ENCODE measurements around the gene TAF6.

The TAF6 gene

DNA sequence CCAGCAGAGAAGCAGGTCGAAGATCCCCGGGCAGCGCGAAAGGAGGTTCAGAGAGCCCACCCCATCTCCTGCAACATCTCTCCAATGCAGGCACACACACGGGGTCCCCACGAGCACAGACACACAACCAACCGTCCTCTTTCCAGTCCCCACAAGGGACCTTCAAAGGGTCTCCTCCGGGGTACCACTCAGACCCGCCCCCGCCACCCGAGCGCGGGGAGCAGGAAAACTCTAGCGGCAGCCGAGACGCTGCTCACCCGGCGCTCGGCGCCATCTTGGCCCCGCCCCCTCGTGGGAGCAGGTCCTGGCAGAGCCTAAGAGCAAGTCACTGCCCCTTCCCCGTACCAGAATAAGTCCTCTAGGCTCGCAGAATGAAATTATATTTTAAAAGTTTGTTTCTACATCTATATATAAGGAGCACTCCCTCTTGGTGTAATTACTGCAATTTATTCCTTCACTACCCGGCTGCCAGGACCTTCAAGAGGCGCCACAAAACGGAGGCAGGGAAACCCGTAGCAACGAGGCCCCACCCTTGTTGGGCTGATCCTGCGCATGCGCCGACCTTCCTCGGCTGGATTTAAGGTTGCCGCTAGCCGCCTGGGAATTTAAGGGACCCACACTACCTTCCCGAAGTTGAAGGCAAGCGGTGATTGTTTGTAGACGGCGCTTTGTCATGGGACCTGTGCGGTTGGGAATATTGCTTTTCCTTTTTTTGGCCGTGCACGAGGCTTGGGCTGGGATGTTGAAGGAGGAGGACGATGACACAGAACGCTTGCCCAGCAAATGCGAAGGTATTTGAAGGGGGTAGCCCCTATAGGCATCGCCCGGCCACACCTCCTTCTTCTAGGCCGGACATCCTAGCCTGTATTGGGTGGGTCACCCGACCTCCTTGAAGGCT lies at the start of gene TAF6, which contains the start of gene CNPY4:
Gene TAF6 (minus strand): TSS at position 287 of the 898 bp plus-strand sequence. CDS start 5,149 bp downstream, outside the sequence.
Gene CNPY4 (plus strand): TSS at position 563 of the 898 bp plus-strand sequence. CDS start 111 bp downstream, at position 674.
- in situ Hi-C loops (cut with HindIII; ENCODE audit: low pct_ligation_motif_present, low pct_unique_long_range_greater_than_20kb, low sequenced_read_pairs) = no loop called here
- peak; percentile 97 for DNase-seq

DNA sequence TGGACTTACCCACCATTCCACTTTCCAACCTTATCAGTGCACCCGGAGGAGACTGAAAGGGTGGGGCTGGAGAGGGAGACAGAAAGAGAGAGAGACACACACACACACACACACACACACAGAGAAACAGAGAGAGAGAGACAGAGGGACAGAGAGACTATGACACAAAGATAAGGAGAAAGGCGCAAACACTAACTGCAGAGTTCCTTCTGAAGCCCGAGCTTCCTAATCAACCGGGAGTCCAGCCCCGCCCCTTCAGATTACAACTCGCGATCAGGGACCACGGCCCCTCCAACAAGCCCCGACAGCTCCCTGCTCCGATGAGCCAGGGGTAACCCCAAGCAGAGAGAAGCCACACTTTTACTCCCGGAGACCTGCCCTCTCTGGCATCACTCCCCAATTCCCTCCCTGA lies 48.8 kb upstream of the TAF6 start:
- in situ Hi-C loops (cut with HindIII; ENCODE audit: low pct_ligation_motif_present, low pct_unique_long_range_greater_than_20kb, low sequenced_read_pairs) = no loop called here
- no peak for DNase-seq

DNA sequence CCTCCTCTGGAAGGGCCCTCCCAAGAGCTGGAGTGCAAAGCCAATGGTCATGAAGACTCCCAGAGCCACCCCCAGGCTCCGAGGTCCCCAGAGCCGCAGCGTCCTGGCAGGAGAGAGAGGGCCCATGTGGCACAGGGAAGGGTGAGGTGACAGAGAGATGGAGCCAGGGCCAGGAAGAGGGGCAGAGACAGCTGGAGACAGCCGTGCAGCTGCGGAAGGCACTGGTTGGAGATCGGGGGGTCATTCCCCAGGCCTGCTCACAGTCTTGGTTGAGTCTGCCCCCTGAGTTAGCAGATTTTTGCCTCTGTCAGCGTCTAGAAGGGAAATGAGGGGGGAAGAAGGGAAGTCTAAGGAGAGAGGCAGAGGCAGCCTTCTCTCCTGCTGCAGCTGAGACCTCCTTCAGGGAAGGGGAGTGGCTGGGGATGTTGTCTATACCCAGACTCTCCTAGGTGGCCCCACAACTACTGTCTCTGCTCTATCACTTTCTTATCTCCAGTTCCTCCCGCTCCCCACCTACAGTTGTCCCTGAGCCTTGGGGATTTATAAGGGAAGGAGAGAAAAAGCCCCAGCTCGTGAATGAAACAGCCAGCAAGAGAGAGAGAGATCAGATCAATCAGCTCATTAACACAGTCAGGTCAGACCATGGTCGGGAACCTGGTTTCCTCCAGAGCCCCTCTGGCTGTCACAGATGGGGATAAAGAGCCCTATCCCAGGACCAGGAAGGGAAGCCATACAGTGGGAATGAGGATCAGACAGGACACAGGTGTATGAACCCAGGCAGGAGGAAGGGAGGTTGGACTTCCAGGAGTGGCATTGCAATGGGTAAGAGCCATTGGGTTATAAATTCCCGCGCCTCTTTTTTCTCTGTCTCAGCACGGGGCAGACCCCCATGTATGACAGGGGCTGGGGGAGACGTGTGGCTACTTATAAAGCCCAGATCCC lies 48.1 kb upstream of the TAF6 start:
- no peak for DNase-seq
- in situ Hi-C loops (cut with HindIII; ENCODE audit: low pct_ligation_motif_present, low pct_unique_long_range_greater_than_20kb, low sequenced_read_pairs) = no loop called here

DNA sequence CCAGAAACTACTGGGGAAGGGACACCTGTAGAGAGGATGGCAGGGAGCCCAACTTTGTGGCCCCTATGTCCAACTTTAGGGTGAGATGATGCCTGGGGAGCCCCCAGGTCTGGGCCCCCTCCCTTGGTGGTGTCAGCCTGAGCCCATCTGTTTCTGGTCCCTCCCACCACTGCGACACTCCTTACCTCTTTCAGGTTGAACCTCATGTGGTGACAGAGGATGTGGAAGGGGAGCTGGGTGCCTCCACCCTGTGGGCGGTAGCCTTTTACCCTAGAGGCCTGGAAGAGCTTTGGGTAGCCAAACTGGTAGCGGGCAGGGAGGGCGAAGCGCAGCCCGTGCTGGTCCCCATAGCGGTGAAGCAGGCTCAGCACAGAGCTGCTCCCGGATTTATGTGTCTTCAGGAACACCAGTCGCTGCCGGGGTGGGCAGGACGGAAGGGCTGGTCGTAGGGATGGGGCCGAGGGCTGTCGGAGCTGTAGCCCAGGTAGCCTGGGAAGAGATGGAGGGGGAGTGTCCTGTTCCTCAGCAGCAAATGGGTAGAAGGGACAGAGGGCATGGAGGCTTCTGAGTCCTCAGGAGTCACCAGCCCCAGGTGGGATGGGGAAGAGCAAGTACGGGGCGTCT lies 47.3 kb upstream of the TAF6 start:
- in situ Hi-C loops (cut with HindIII; ENCODE audit: low pct_ligation_motif_present, low pct_unique_long_range_greater_than_20kb, low sequenced_read_pairs) = no loop called here

DNA sequence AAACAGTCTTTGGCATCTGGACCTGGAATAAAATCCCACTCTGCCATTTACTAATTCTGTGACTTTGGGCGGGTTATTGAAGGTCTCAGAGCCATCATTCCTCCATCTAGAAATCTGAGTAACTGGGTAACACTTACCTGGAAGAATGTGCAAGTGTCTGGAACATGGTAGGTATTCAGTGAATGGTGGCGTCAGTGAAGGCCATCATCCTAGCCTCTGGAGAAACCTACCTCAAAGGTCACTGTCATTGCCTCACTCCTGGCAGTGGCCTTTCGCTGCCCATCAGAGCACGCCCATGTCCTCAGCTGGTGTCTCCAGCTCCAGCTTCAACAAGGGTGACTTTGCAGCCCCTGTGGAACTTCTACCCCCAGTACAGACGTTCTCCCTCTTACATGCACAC lies 44.7 kb upstream of the TAF6 start:
- no peak for DNase-seq
- in situ Hi-C loops (cut with HindIII; ENCODE audit: low pct_ligation_motif_present, low pct_unique_long_range_greater_than_20kb, low sequenced_read_pairs) = no loop called here

More for the DNA sequence above, 47.3 kb upstream of the TAF6 start:
- DNase-seq = no peak

DNA sequence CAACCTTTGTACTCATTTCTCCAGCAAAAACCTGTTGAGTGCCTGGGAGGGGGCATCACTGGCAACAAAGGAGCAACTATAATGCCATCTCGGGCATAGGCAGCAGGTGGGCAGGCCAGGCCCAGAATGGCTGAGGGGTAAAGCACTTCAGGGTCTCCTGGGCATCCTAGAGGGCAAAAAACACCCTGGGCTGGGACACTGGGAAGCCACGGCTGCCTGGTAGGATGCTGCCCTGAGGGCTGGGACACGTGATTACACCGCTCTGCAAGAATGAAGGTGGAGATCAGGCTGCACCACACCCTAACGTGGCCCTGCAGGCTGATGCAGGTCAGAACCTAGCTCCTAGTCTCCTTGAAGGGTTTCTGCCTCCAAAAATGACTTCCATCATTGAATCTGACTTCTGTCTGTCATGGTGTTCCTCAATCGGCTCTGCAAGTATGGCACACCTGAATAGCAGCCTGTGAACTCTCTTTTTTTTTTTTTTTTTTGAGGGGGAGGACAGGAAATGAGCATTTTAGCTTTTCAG lies 43.9 kb upstream of the TAF6 start:
- in situ Hi-C loops (cut with HindIII; ENCODE audit: low pct_ligation_motif_present, low pct_unique_long_range_greater_than_20kb, low sequenced_read_pairs) = no loop called here
- no peak for DNase-seq

DNA sequence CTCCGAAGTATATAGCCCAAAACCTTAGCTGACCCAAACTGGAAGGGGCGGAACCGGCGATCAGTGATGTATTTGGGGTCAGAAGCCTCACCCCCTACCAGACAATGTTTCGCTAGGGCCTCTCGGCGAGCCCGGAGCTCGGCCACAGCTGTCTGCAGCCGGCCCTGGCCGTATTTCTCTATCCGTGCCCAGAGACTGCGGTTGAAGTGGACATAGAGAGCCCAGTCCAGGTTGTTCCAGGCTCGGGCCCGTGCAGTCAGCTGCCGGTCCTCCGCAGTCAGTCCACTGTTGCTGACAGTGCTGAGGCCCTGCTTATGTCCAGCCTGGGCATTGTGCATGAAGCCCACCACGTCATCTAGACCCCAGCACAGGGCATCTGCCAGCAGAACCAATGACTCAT lies 40.9 kb upstream of the TAF6 start:
- DNase-seq = no peak
- in situ Hi-C loops (cut with HindIII; ENCODE audit: low pct_ligation_motif_present, low pct_unique_long_range_greater_than_20kb, low sequenced_read_pairs) = no loop called here

DNA sequence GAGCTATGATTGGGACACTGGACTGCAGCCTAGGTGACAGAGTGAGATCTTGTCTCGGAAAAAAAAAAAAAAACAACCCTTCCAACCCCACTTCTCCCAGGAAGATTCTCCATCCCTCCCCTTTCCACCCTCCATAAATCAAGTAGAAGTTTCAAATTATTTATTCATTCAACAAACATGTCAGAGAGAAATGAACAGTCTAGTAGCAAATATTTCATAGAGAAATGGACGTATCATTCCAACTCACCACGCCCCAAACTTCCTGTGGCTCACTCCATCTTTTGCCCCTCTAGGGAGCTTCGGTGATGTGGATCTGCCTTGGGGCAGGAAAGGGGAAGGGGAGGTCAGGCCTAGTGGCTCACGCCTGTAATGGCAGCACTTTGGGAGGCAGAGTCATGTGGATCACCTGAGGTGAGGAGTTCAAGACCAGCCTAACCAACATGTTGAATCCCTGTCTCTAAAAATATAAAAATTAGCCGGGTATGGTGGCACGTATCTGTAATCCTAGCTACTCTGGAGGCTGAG lies 40.0 kb upstream of the TAF6 start:
- no peak for DNase-seq
- in situ Hi-C loops (cut with HindIII; ENCODE audit: low pct_ligation_motif_present, low pct_unique_long_range_greater_than_20kb, low sequenced_read_pairs) = no loop called here

DNA sequence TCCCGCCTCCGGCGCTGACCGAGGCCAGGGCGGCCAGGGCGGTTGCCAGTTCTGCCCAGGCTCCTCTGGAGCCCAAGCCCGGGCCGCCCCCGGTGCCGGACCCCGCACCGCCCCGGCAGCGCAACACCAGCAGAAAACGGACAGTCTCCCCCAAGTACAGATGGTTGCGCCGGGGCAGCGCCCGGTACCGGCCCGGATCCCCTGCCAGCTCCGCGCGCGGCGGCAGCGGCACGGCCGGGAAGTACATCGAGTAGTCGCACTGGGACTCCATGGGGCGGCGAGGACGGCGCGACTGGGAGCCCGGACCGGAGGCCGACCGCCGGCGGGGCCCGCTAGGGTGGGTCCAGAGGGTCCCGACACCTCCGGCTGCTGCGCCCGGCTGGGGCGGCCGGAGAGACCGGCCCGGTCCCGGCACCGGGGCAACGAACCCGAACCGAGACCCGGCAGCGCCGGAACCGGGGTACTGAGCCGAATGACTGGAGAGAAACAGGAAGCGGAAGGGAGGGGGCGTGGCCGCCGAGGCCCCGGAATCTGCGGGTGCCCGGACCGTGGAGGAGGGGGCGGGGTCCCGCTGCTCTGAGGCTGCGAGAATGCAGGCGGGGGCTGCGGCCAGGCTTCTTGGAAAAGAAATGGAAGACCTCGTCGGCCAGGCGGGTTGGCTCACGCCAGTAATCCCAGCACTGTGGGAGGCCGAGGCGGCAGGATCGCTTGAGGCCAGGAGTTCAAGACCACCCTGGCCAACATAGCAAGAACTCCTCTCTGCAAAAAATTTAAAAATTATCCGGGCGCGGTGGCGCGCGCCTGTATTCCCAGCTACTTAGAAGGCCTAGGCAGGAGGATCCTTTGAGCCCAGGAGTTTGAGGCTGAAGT lies 39.3 kb upstream of the TAF6 start, which contains the start of gene TRAPPC14:
Gene TRAPPC14 (minus strand): TSS at position 495 of the 870 bp plus-strand sequence. CDS start 224 bp downstream, at position 271.
- in situ Hi-C loops (cut with HindIII; ENCODE audit: low pct_ligation_motif_present, low pct_unique_long_range_greater_than_20kb, low sequenced_read_pairs) = no loop called here
- DNase-seq = peak; percentile 93

DNA sequence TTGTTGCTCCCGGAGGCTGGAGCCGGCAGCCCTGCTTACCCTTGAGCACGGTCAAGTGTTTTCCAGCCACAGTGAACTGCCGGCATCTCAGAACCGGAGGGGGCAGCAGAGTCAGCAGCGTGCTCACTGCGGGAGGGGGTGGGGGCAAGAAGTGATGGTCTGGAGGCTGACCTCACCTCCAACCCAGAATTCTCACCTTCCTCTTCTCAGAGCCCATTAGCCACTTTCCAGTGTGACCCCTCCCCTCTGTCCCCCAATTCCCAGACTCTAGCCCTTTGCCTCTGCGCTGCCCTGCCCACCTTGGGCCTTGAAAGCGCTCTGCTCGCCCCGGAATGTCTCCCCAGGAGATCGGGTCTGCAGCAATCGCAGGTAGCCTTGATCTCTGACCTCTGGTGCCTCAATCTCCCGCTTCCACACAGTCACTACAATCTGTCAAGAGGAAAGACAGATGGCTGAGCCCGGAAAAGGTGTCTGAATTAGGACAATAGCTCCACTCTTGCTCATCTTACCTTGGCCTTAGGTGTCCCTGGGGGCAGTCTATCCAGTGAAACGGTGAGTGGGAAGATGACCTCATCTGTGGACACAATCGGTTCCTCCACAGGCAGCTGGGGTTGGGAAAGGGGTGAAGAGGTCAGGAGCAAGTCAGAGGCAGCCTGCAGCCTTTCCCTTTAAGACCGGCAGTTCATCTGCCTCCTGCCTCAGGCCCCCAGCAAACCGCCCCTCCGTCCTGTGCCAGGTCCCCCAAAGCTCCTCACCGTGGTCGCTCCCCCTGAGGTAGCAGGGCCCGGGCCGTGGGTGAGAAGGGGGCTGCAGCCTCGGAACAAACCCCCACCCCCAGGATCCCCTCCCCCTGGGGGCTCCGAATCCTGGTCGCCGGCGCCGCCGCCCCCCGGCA lies 38.4 kb upstream of the TAF6 start:
- peak; percentile 56 for DNase-seq
- in situ Hi-C loops (cut with HindIII; ENCODE audit: low pct_ligation_motif_present, low pct_unique_long_range_greater_than_20kb, low sequenced_read_pairs) = no loop called here

DNA sequence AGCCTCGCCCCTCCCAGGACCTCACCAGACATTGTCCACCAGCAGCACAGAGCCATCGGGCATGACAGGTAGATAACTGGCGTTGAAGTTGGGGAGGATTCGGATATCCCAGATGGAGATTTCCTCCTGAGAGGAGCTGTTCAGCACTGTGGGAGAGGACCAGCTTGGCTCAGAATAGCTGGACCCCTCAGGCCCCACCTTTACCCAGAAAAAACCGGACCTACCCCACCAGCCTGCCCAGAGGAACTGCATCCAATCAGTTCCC lies 37.8 kb upstream of the TAF6 start:
- in situ Hi-C loops (cut with HindIII; ENCODE audit: low pct_ligation_motif_present, low pct_unique_long_range_greater_than_20kb, low sequenced_read_pairs) = no loop called here
- DNase-seq = no peak

DNA sequence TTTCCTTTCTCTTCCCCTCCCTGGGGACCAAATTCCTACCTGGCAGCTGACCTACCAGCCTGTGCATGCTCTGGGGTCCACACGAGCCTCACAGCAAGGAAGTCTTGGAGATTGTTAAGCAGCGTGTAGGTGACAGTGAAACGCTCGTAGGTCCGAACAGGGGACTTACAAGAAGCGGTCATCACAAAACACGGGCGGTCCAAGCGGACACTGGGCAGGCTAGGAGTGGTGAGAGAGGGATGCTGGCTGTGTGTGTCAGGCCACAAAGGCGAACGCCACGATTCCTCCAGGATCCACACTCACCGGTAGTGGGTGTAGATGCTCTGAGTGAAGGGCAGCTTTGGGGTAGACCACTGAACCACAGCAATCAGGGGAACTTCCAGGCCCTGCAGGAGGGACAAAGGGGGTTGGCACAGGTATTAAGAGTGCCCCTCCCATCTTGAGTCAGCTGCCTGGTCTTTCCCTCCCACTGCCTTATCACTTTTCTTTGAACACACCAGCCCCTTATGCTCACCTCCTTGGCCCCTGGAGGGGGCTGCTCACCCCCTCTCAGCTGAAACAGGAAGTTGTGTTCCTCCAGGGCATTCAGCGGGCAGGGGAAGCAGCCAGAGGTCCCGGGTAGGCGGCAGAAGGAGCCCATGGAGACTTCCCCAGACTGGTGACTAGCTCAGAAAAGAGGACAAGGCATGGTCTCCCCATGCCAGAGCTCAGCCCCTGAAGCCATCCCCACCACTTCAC lies 37.3 kb upstream of the TAF6 start:
- no peak for DNase-seq
- in situ Hi-C loops (cut with HindIII; ENCODE audit: low pct_ligation_motif_present, low pct_unique_long_range_greater_than_20kb, low sequenced_read_pairs) = no loop called here

DNA sequence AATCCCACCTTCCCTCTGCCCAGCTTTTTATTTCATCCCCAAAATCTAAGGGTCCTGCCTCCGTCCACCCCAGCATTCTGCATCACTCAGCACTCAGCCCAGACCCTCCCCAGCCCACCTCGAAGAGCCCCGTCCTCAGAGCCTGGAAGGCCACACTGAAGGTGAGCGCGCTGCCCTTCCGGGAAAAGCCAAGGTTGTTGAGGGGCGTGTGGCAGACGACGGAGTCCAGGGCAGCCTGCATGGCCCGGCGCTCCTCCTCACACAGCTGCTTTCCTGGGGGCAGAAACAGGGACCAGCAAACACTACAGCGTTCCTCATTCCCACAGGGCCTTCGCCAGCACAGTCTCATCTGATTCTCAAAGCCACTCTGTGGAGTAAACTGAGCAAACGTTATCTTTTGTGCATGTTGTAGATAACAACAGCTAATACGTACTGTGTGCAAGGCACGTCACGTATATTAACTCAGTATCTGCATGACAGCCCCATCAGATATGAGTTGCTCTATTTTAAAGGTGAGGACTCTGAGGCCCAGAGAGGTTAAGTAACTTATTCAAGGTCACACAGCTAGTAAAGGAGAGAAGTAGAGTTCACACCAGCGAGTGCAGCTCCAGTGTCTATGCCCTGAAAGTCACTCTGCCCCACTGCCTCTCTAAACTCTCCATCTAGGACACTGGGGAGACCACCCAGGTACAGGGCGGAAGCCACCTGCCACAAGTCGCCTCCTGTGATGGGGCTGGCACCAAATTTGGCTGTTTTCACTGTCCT lies 36.6 kb upstream of the TAF6 start:
- in situ Hi-C loops (cut with HindIII; ENCODE audit: low pct_ligation_motif_present, low pct_unique_long_range_greater_than_20kb, low sequenced_read_pairs) = no loop called here
- DNase-seq = no peak

DNA sequence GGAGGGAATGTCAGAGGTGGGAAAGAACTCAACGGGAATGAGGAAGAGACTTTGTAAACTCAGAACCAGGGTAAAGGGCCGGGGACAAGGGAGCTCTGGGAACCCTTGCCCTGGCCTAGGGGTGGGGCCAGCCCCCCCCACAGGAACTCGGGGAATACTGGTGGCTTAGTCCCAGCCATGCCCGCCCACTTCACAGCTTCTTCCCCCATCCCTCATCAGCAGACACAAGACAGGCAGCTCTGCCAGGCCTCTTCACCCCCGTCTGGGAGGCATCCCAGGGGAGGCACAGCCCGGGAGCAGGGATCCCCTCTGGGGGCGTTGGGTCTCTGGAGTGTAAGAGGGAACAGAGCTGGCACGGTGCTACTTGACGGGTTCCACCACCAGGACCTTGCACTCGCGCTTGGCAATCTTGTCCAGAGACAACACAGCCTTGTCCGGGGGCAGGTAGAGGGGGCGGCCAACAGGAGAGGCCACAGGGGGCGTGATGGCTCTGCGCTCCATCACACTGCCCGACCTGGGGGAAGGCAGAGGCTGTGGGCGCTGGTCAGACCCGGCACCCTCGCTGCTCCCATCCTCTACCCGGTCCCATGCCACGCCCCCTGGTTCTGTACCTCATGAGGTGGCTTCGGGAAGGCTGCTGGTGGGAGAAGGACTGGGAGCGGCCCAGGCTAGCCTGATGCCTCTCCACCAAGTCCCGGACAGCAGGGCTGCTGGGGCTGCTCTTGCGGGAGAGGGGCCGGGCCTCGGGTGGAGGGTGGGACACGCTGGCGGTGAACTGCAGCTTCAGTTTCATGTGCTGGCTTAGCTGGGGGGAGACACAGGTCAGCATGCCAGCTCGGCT lies 35.7 kb upstream of the TAF6 start:
- no peak for DNase-seq
- in situ Hi-C loops (cut with HindIII; ENCODE audit: low pct_ligation_motif_present, low pct_unique_long_range_greater_than_20kb, low sequenced_read_pairs) = no loop called here

Measured in ACHN (cell line).